Caco-2 (cell line): ENCODE results near the gene FRZB. TPM values are rescaled to one million over a fixed set of nuclear protein-coding genes. Genes with fewer than 3 reads are reported as not detected.

Source experiments
- BruUV-seq: library from RNA; stranded (reverse); fragments of 400-500 nt; replicated peaks from 2 replicates; lab custom pipeline; 2021; lab: Mats Ljungman, UMichigan
- CTCF ChIA-PET: fragments of 300-600 bp; sonication (Branson Sonifier 250); formaldehyde crosslinking; loops from one replicate; lab custom pipeline; 2022; ENCODE audit warnings: antibody characterized with exemption; lab: Charles Lee
- POLR2A ChIA-PET: fragments of 300-600 bp; sonication (Branson Sonifier 250); formaldehyde crosslinking; loops from one replicate; lab custom pipeline; 2022; ENCODE audit warnings: antibody characterized with exemption; lab: Charles Lee
- DNase-seq, 2 experiments: peaks; one replicate each; pipeline versions ENCODE4 v3.0.0 to v3.0.0-alpha.2; 2020 to 2022
- H3K27me3 ChIP-seq: replicated peaks from 2 replicates; pipeline ENCODE4 v1.6.0; 2011; ENCODE audit warnings: low read length; ENCODE audit not compliant: control insufficient read depth, insufficient read depth
- H3K36me3 ChIP-seq: 2 replicates; pipeline ENCODE4 v1.5.1; 2011; ENCODE audit warnings: low read length; ENCODE audit not compliant: control insufficient read depth, insufficient read depth
- H3K4me1 ChIP-seq: fragments of 250-450 bp; sonication (Bioruptor Pico); 2 replicates; pipeline ENCODE4 v1.5.1; 2020; ENCODE audit warnings: mild to moderate bottlenecking
- H3K4me3 ChIP-seq: 2 replicates; pipeline ENCODE4 v1.5.1; 2011; ENCODE audit warnings: low read depth, mild to moderate bottlenecking, control low read depth, low read length
- H3K9me3 ChIP-seq: fragments of 250-450 bp; sonication (Bioruptor Pico); 2 replicates; pipeline ENCODE4 v1.5.1; 2020; ENCODE audit warnings: mild to moderate bottlenecking, moderate library complexity
- H3K27ac Mint-ChIP-seq: one replicate; pipeline ENCODE4 v1.8.0; 2022; ENCODE audit warnings: mixed read lengths; ENCODE audit not compliant: unreplicated experiment
- H3K27me3 Mint-ChIP-seq: one replicate; pipeline ENCODE4 v1.8.0; 2022; ENCODE audit warnings: mixed read lengths; ENCODE audit not compliant: insufficient read depth, unreplicated experiment
- H3K36me3 Mint-ChIP-seq: one replicate; pipeline ENCODE4 v1.8.0; 2022; ENCODE audit warnings: mild to moderate bottlenecking, mixed read lengths; ENCODE audit not compliant: insufficient read depth, unreplicated experiment
- H3K4me1 Mint-ChIP-seq: one replicate; pipeline ENCODE4 v1.8.0; 2022; ENCODE audit warnings: low read depth, mixed read lengths; ENCODE audit not compliant: unreplicated experiment
- H3K4me3 Mint-ChIP-seq: one replicate; pipeline ENCODE4 v1.8.0; 2022; ENCODE audit warnings: mild to moderate bottlenecking, moderate library complexity, mixed read lengths; ENCODE audit not compliant: unreplicated experiment
- H3K9me3 Mint-ChIP-seq: one replicate; pipeline ENCODE4 v1.8.0; 2022; ENCODE audit warnings: mixed read lengths; ENCODE audit not compliant: unreplicated experiment
- CTCF ChIP-seq, 2 experiments: fragments of 200-600 bp in 1 of 2; IDR thresholded peaks; 1 replicate in 1 of 2; 2 replicates in 1 of 2; pipeline versions ENCODE4 v1.5.1 to v1.8.0; 2011 to 2022; ENCODE audit warnings: antibody characterized with exemption in 1 of 2, control low read depth in 1 of 2, inconsistent platforms in 1 of 2, low read depth in 1 of 2, low read length in 1 of 2, mild to moderate bottlenecking in 1 of 2, moderate library complexity in 1 of 2; ENCODE audit not compliant: insufficient read depth in 1 of 2, severe bottlenecking in 1 of 2, unreplicated experiment in 1 of 2
- intact Hi-C: fragments of 100-400 bp; cut with micrococcal nuclease; formaldehyde crosslinking; loops from one replicate; pipeline ENCODE4 v1.10.0; 2022; ENCODE audit not compliant: unreplicated experiment
- total RNA-seq: library from RNA; stranded (reverse); gene quantifications from 2 replicates; pipeline ENCODE4 v1.2.3, GENCODE V29; 2022

The FRZB gene
- total RNA-seq, 1 experiment from 2014 or later, result not detected

DNA sequence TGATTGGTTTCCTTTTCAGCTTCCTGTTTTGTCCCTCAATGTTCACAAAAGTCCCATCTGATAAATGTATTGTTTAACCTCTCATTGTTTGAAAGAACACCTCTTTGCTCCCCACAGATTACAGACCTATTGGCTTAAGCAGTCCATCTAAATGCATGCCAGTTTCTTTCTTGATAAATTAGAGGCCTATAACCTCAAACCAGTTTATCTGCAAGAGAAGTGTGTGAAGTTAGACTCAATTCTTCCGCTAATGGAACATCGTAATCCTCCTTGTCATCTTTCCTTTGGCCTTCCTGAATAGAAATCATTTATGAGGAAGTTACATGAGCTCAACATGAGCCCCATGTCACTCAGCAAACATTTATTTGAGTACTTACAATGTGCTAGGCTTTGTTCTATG lies 74.0 kb downstream of the FRZB start:
- BruUV-seq, result no TSS peak
- no peaks in the 10 kb centered on the region for H3K4me1 Mint-ChIP-seq
- no peaks in the 10 kb centered on the region for H3K27me3 ChIP-seq

GRCh38 chr2:182784777-182785176 lies 81.7 kb downstream of the FRZB start:
- ChIA-PET POLR2A (no interaction called here), CTCF (interaction anchor here (0.7 kb wide), 1 partner anchor 195 kb away, joined by 3 read pairs; no protein-coding TSS in a partner anchor)
- Mint-ChIP-seq H3K4me3 (no peak overlapping the region), H3K9me3 (no peaks in the 10 kb centered on the region), H3K27ac (no peak overlapping the region), H3K36me3 (peaks cover 18% of the 10 kb centered on the region), H3K27me3 (no peaks in the 10 kb centered on the region), H3K4me1 (no peaks in the 10 kb centered on the region)
- TF ChIP-seq CTCF (IDR thresholded peaks at IDR 0.05; ENCODE audit: insufficient read depth in 1 of 2, low read depth in 1 of 2, low read length in 1 of 2, severe bottlenecking in 1 of 2, unreplicated experiment in 1 of 2), result peak; percentile 70 to 73
- Histone ChIP-seq H3K4me1 (no peaks in the 10 kb centered on the region), H3K27me3 (no peaks in the 10 kb centered on the region), H3K9me3 (no peaks in the 10 kb centered on the region), H3K36me3 (no peaks in the 10 kb centered on the region), H3K4me3 (no peak overlapping the region)
- peak in 1 of 2 experiments; percentile 48 for DNase-seq
- no TSS peak for BruUV-seq
- intact Hi-C loops, result loop anchor here (1.0 to 5.0 kb wide), 4 partner anchors 86 to 310 kb away; no protein-coding TSS in a partner anchor

More for the DNA sequence above, 74.0 kb downstream of the FRZB start:
- Histone ChIP-seq H3K4me3 (no peak overlapping the region), H3K4me1 (no peaks in the 10 kb centered on the region), H3K9me3 (no peaks in the 10 kb centered on the region), H3K36me3 (no peaks in the 10 kb centered on the region)
- Mint-ChIP-seq H3K36me3 (peaks cover 5% of the 10 kb centered on the region), H3K4me3 (no peak overlapping the region), H3K27ac (no peak overlapping the region), H3K27me3 (no peaks in the 10 kb centered on the region), H3K9me3 (no peaks in the 10 kb centered on the region)
- intact Hi-C loops, result loop anchor here (5.0 kb wide), 1 partner anchor 70 kb away; no protein-coding TSS in a partner anchor
- ChIA-PET CTCF (no interaction called here), POLR2A (no interaction called here)
- no peak for DNase-seq
- TF ChIP-seq CTCF (IDR thresholded peaks at IDR 0.05; ENCODE audit: insufficient read depth in 1 of 2, low read depth in 1 of 2, low read length in 1 of 2, severe bottlenecking in 1 of 2, unreplicated experiment in 1 of 2), result no peak

DNA sequence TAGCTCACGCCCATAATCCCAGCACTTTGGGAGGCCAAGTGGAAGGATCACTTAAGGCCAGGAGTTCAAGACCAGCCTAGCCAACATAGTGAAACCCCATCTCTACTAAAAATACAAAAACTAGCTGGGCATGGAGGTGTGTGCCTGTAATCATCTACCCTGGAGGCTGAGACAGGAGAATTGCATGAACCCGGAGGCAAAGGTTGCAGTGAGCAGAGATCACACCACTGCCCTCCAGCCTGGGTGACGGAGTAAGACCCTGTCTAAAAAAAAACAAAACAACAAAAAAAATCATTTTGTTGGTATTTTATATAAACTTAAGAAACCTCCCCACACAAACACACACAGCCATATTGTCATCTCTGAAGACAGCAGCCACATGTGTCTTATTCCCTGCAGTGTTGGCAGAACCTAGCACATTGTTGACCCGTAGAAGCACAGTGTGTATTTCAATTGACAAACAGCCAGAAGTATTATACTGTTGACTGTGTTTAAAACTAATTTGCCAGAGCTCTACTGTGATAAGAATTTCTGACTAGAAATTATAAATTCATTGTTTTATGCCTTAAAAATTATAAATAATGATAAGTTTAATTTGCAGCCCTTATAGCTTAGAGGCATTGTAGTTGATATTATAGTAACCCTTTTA lies 82.3 kb downstream of the FRZB start:
- DNase-seq, result no peak
- Histone ChIP-seq H3K27me3 (no peaks in the 10 kb centered on the region), H3K36me3 (no peaks in the 10 kb centered on the region), H3K4me3 (no peak overlapping the region), H3K9me3 (no peaks in the 10 kb centered on the region), H3K4me1 (no peaks in the 10 kb centered on the region)
- Mint-ChIP-seq H3K27me3 (no peaks in the 10 kb centered on the region), H3K9me3 (no peaks in the 10 kb centered on the region), H3K36me3 (peaks cover 18% of the 10 kb centered on the region), H3K4me1 (no peaks in the 10 kb centered on the region), H3K4me3 (no peak overlapping the region), H3K27ac (no peak overlapping the region)
- ChIA-PET CTCF (no interaction called here), POLR2A (no interaction called here)
- TF ChIP-seq CTCF (IDR thresholded peaks at IDR 0.05; ENCODE audit: insufficient read depth in 1 of 2, low read depth in 1 of 2, low read length in 1 of 2, severe bottlenecking in 1 of 2, unreplicated experiment in 1 of 2), result no peak
- BruUV-seq, result no TSS peak
- intact Hi-C loops, result loop anchor here (1.0 to 5.0 kb wide), 4 partner anchors 86 to 310 kb away; no protein-coding TSS in a partner anchor

Other genes with a start within 250 kb of the FRZB start
- 103 and 109 TPM in 2 replicates for gene DNAJC10, start 150.4 kb downstream of the FRZB start, total RNA-seq
- gene NCKAP1, start 171.8 kb upstream of the FRZB start, total RNA-seq, result 154 and 162 TPM in 2 replicates
- 3.6 and 3.9 TPM in 2 replicates for gene DUSP19, start 212.1 kb upstream of the FRZB start, total RNA-seq